B cell (primary cell): ENCODE results near the gene HTR1A. TPM values are rescaled to one million over a fixed set of nuclear protein-coding genes. Genes with fewer than 3 reads are reported as not detected.

Source experiments
- ATAC-seq: fragments of 200-7000 bp; cut with Tn5 transposase; one replicate; pipeline ENCODE4 v1.10.0; 2021; ENCODE audit warnings: low read depth, mild to moderate bottlenecking, moderate number of reproducible peaks, moderate library complexity
- CTCF ChIA-PET: fragments of 350-600 bp; sonication (Branson Sonifier 250); formaldehyde crosslinking; loops from one replicate; lab custom pipeline; 2021; ENCODE audit warnings: antibody characterized with exemption, inconsistent platforms; lab: Charles Lee
- POLR2A ChIA-PET: fragments of 350-600 bp; sonication (Branson Sonifier 250); formaldehyde crosslinking; loops from one replicate; lab custom pipeline; 2021; ENCODE audit warnings: antibody characterized with exemption; lab: Charles Lee
- DNase-seq: peaks from one replicate; pipeline ENCODE4 v3.0.0; 2013
- H2AFZ ChIP-seq: 2 replicates; pipeline ENCODE4 v1.6.1; 2012; ENCODE audit warnings: mild to moderate bottlenecking, low read depth, low read length; ENCODE audit not compliant: insufficient read depth, poor library complexity, severe bottlenecking
- H3K27ac ChIP-seq, 2 donors: 1 replicate in 1 of 2; 2 replicates in 1 of 2; pipeline ENCODE4 v1.5.1; 2012 to 2013; ENCODE audit warnings: low read length in 2 of 2, mild to moderate bottlenecking in 2 of 2, moderate library complexity in 1 of 2
- H3K27me3 ChIP-seq, 4 experiments: fragments of 200-600 bp in 1 of 4; sonication (generic) in 1 of 4; replicated peaks in 1 of 4; 1 replicate in 2 of 4; 2 replicates in 2 of 4; pipeline versions ENCODE4 v1.6.1 to v1.7.0; 2013 to 2016; ENCODE audit warnings: low read length in 3 of 4, mild to moderate bottlenecking in 2 of 4, mixed read lengths in 1 of 4, moderate library complexity in 1 of 4; ENCODE audit not compliant: insufficient read depth in 4 of 4, control insufficient read depth in 3 of 4; ENCODE audit errors: control extremely low read depth in 1 of 4
- H3K36me3 ChIP-seq, 2 experiments: replicated peaks in 1 of 2; 1 replicate in 1 of 2; 2 replicates in 1 of 2; pipeline versions ENCODE4 v1.6.1 to v1.7.1; 2013; ENCODE audit warnings: low read length in 1 of 2; ENCODE audit not compliant: insufficient read depth in 2 of 2, control insufficient read depth in 1 of 2; ENCODE audit errors: control extremely low read depth in 1 of 2, extremely low read depth in 1 of 2
- H3K4me1 ChIP-seq, 2 donors: fragments of 200-600 bp in 1 of 2; sonication (generic) in 1 of 2; 1 replicate in 1 of 2; 2 replicates in 1 of 2; pipeline versions ENCODE4 v1.5.1 to v1.6.1; 2013 to 2017; ENCODE audit warnings: low read length in 2 of 2; ENCODE audit not compliant: control insufficient read depth in 2 of 2, insufficient read depth in 2 of 2
- H3K4me2 ChIP-seq: replicated peaks from 2 replicates; pipeline ENCODE3; 2012; ENCODE audit warnings: mild to moderate bottlenecking, low read depth, low read length; ENCODE audit not compliant: poor library complexity, severe bottlenecking
- H3K4me3 ChIP-seq, 5 experiments: fragments of 200-600 bp in 1 of 5; sonication (generic) in 1 of 5; 1 replicate in 3 of 5; 2 replicates in 2 of 5; pipeline versions ENCODE4 v1.5.1 to v1.7.0; 2011 to 2016; ENCODE audit warnings: low read length in 4 of 5, mild to moderate bottlenecking in 4 of 5, low read depth in 2 of 5, control low read depth in 1 of 5, moderate library complexity in 1 of 5; ENCODE audit not compliant: insufficient read depth in 1 of 5; ENCODE audit errors: control extremely low read depth in 1 of 5, extremely low read depth in 1 of 5
- H3K79me2 ChIP-seq: fragments of 200-600 bp; sonication (generic); one replicate; pipeline ENCODE4 v1.6.0; 2016; ENCODE audit warnings: low read length; ENCODE audit not compliant: control insufficient read depth, insufficient read depth
- H3K9ac ChIP-seq: fragments of 200-600 bp; sonication (generic); 2 replicates; pipeline ENCODE4 v1.6.1; 2017; ENCODE audit warnings: mild to moderate bottlenecking, low read length, moderate library complexity
- H3K9me3 ChIP-seq, 3 donors: one replicate each; pipeline versions ENCODE4 v1.6.1 to v1.7.1; 2013; ENCODE audit warnings: low read length in 2 of 3; ENCODE audit not compliant: control insufficient read depth in 2 of 3, insufficient read depth in 1 of 3; ENCODE audit errors: control extremely low read depth in 1 of 3
- H4K20me1 ChIP-seq: 2 replicates; pipeline ENCODE4 v1.6.0; 2012; ENCODE audit warnings: mild to moderate bottlenecking, low read length; ENCODE audit not compliant: insufficient read depth, control insufficient read depth, poor library complexity, severe bottlenecking
- H3K27ac Mint-ChIP-seq: one replicate; pipeline ENCODE4 v1.8.0; 2021; ENCODE audit warnings: mixed read lengths
- H3K27me3 Mint-ChIP-seq: one replicate; pipeline ENCODE4 v1.8.0; 2021; ENCODE audit warnings: mixed read lengths
- H3K4me1 Mint-ChIP-seq: one replicate; pipeline ENCODE4 v1.8.0; 2021; ENCODE audit warnings: mixed read lengths
- H3K4me3 Mint-ChIP-seq: one replicate; pipeline ENCODE4 v1.8.0; 2021; ENCODE audit warnings: mixed read lengths
- H3K9me3 Mint-ChIP-seq: one replicate; pipeline ENCODE4 v1.8.0; 2022; ENCODE audit warnings: mixed read lengths; ENCODE audit not compliant: insufficient read depth
- EZH2 ChIP-seq: IDR thresholded peaks from 2 replicates; pipeline ENCODE4 v1.6.1; 2012; ENCODE audit warnings: borderline replicate concordance, low read depth, mild to moderate bottlenecking, moderate library complexity, low read length; ENCODE audit not compliant: insufficient read depth, poor library complexity, severe bottlenecking
- intact Hi-C: fragments of 100-400 bp; cut with micrococcal nuclease; formaldehyde crosslinking; loops from one replicate; pipeline ENCODE4 v1.10.0; 2022
- polyA plus RNA-seq: library from polyadenylated mRNA; depleted of rRNA; stranded (reverse); fragments of >200 nt; gene quantifications from 2 replicates; pipeline ENCODE4 v1.2.3, GENCODE V29; 2012
- total RNA-seq, 2 donors: library from RNA; stranded (reverse); fragments of 120-200 nt in 1 of 2; gene quantifications; 1 replicate in 1 of 2; 2 replicates in 1 of 2; pipeline versions ENCODE4 v1.2.3 to v1.2.4, GENCODE V29; 2013 to 2022
- TF ChIP-seq, protein P1 (sequence below): fragments of 200-600 bp; IDR thresholded peaks from one replicate; pipeline ENCODE4 v1.8.0; 2022; ENCODE audit warnings: antibody characterized with exemption, mild to moderate bottlenecking

Gene HTR1A
- total and polyA plus RNA-seq, 2 donors (not counting 1 experiment from before 2014, with no cell fraction given): not detected

- intact Hi-C loops: no loop called here
- Histone ChIP-seq H3K9me3 (no peaks in the 10 kb centered on the region), H3K4me1 (no peaks in the 10 kb centered on the region), H3K36me3 (no peaks in the 10 kb centered on the region), H3K27ac (no peak overlapping the region), H3K4me3 (no peak overlapping the region), H3K4me2 (no peak overlapping the region), H2AFZ (no peak overlapping the region), H3K27me3 (no peaks in the 10 kb centered on the region), H3K9ac (no peak overlapping the region), H4K20me1 (no peaks in the 10 kb centered on the region), H3K79me2 (no peaks in the 10 kb centered on the region)
- ATAC-seq: no peak
- POLR2A ChIA-PET: no interaction called here
- peaks cover 2% of the 10 kb centered on the region for H3K9me3 Mint-ChIP-seq
- no peaks in the 10 kb centered on the region for H3K4me1 Mint-ChIP-seq
- DNase-seq: no peak
- H3K27ac Mint-ChIP-seq: no peak overlapping the region
- no peak for TF ChIP-seq EZH2
- TF ChIP-seq, protein P1, sequence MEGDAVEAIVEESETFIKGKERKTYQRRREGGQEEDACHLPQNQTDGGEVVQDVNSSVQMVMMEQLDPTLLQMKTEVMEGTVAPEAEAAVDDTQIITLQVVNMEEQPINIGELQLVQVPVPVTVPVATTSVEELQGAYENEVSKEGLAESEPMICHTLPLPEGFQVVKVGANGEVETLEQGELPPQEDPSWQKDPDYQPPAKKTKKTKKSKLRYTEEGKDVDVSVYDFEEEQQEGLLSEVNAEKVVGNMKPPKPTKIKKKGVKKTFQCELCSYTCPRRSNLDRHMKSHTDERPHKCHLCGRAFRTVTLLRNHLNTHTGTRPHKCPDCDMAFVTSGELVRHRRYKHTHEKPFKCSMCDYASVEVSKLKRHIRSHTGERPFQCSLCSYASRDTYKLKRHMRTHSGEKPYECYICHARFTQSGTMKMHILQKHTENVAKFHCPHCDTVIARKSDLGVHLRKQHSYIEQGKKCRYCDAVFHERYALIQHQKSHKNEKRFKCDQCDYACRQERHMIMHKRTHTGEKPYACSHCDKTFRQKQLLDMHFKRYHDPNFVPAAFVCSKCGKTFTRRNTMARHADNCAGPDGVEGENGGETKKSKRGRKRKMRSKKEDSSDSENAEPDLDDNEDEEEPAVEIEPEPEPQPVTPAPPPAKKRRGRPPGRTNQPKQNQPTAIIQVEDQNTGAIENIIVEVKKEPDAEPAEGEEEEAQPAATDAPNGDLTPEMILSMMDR: no peak
- H3K4me3 Mint-ChIP-seq: no peak overlapping the region
- no peaks in the 10 kb centered on the region for H3K27me3 Mint-ChIP-seq
- CTCF ChIA-PET: no interaction called here
Observed at GRCh38 chr5:64000096-64000495, 37.9 kb upstream of the HTR1A start.

DNA sequence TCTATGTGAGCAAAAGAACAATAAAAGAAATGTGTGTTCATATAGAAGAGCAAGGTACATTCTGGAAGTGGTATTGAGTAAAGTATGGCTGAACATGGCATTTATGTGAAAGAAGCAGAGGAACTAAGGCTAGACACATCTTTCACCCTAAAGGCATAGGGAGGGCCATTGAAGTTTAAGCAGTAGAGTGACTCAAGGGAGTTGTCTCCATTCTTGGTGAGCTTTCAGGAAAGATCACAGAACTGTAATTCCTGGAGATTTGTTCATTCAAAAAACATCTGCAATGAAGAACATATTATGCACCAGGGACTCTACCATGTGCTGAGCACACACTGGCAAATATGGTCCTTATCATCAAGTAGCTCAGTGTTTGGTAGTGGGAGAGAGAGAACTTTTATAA, 24.8 kb upstream of the HTR1A start:
- no peak overlapping the region for H2AFZ ChIP-seq
- no peaks in the 10 kb centered on the region for H3K9me3 Mint-ChIP-seq
- intact Hi-C loops: no loop called here
- H3K9ac ChIP-seq: no peak overlapping the region
- H4K20me1 ChIP-seq: no peaks in the 10 kb centered on the region
- H3K4me1 Mint-ChIP-seq: no peaks in the 10 kb centered on the region
- peaks cover 0 to 3% (median 0%) of the 10 kb centered on the region in 3 donors for H3K9me3 ChIP-seq
- no peaks in the 10 kb centered on the region for H3K79me2 ChIP-seq
- no peaks in the 10 kb centered on the region for H3K4me1 ChIP-seq
- POLR2A ChIA-PET: no interaction called here
- H3K27ac Mint-ChIP-seq: no peak overlapping the region
- H3K4me3 Mint-ChIP-seq: no peak overlapping the region
- H3K4me2 ChIP-seq: no peak overlapping the region
- DNase-seq (no peak), ATAC-seq (no peak)
- H3K27me3 Mint-ChIP-seq: no peaks in the 10 kb centered on the region
- H3K4me3 ChIP-seq: no peak overlapping the region
- no peak overlapping the region for H3K27ac ChIP-seq
- no peaks in the 10 kb centered on the region for H3K27me3 ChIP-seq
- CTCF ChIA-PET: no interaction called here
- TF ChIP-seq, protein P1: no peak
- no peak for TF ChIP-seq EZH2
- no peaks in the 10 kb centered on the region for H3K36me3 ChIP-seq
